ENCODE results near the gene BATF.

DNA sequence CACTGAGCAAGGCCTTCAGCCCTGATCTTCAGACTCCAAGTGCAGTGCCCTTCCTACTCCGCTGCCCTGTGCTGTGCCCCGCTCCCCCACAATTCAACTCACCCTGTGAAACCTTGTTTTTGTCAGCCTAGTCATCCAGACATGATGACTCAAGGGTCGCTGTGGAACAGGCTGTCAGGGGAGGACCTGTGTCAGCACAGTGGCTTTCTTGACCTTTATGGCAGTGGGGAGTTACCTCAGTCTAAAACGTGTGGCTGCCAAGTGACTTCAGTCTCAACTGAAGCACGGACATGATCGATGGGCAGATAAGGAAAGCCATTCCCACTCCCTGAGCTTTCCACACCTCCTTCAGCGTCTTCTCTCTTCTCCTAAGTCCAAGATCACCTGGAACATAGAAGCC, 39.8 kb downstream of the BATF start:
- TF ChIP-seq CTCF (IDR thresholded peaks at IDR 0.05) (no peak), POLR2A (IDR thresholded peaks at IDR 0.05) (no peak)

All from right lobe of liver (tissue), 4 donors.